ENCODE measurements around the gene VAC14.

VAC14 gene

DNA sequence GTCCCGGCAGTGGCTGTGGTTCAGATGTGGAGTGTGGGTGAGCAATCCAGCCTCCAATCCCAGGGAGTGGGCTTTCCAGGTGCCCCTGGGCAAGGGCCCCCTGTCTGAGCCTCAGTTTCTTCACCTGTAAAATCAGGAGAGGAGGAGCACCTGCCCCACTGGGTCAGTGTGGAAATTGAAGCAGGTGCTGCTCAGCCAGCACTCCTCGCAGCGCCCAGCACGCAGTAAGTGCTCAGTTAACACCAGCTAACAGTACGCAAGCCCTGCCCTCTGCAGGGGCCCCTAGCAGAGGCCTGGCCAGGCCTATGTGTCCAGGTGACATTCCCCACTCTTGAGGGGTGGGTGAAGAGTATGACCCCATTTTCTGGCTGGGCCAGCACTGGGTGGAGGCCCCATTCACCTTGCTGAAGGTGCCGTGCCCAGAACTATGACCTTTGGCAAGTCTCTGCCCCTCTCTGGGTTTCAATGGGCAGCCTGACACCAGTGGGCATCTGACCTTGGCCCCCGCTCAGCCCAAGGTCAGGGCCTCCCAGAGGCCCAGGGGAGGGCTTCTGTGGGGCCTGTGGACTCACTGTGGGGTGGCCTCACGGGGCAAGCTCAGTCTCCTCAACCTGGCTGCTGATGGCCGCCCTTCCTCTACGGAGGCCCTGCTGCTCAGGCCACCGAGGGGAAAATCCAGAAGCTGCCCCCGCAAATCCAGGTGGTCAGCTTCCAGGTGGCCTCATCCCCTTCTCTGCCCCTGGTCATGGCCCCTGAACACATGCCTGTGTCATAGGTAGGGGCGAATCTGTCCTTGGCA is 117.6 kb downstream of the VAC14 start:
- no peak for DNase-seq (ENCODE audit: low read depth in 1 of 2, low spot score in 1 of 2)
- Histone ChIP-seq H3K27ac (replicated peaks) (no peak overlapping the region), H3K4me3 (replicated peaks; ENCODE audit: insufficient read depth, low read length) (no peak overlapping the region), H3K27me3 (ENCODE audit: insufficient read depth, poor library complexity, severe bottlenecking) (no peaks in the 10 kb centered on the region)
- TF ChIP-seq, protein P1, sequence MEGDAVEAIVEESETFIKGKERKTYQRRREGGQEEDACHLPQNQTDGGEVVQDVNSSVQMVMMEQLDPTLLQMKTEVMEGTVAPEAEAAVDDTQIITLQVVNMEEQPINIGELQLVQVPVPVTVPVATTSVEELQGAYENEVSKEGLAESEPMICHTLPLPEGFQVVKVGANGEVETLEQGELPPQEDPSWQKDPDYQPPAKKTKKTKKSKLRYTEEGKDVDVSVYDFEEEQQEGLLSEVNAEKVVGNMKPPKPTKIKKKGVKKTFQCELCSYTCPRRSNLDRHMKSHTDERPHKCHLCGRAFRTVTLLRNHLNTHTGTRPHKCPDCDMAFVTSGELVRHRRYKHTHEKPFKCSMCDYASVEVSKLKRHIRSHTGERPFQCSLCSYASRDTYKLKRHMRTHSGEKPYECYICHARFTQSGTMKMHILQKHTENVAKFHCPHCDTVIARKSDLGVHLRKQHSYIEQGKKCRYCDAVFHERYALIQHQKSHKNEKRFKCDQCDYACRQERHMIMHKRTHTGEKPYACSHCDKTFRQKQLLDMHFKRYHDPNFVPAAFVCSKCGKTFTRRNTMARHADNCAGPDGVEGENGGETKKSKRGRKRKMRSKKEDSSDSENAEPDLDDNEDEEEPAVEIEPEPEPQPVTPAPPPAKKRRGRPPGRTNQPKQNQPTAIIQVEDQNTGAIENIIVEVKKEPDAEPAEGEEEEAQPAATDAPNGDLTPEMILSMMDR (IDR thresholded peaks at IDR 0.05; ENCODE audit: insufficient read depth, low read length) = no peak
- TF ChIP-seq SPI1 (IDR thresholded peaks at IDR 0.05; ENCODE audit: borderline replicate concordance, low read depth) = no peak
- TF ChIP-seq, protein P2, sequence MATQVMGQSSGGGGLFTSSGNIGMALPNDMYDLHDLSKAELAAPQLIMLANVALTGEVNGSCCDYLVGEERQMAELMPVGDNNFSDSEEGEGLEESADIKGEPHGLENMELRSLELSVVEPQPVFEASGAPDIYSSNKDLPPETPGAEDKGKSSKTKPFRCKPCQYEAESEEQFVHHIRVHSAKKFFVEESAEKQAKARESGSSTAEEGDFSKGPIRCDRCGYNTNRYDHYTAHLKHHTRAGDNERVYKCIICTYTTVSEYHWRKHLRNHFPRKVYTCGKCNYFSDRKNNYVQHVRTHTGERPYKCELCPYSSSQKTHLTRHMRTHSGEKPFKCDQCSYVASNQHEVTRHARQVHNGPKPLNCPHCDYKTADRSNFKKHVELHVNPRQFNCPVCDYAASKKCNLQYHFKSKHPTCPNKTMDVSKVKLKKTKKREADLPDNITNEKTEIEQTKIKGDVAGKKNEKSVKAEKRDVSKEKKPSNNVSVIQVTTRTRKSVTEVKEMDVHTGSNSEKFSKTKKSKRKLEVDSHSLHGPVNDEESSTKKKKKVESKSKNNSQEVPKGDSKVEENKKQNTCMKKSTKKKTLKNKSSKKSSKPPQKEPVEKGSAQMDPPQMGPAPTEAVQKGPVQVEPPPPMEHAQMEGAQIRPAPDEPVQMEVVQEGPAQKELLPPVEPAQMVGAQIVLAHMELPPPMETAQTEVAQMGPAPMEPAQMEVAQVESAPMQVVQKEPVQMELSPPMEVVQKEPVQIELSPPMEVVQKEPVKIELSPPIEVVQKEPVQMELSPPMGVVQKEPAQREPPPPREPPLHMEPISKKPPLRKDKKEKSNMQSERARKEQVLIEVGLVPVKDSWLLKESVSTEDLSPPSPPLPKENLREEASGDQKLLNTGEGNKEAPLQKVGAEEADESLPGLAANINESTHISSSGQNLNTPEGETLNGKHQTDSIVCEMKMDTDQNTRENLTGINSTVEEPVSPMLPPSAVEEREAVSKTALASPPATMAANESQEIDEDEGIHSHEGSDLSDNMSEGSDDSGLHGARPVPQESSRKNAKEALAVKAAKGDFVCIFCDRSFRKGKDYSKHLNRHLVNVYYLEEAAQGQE (IDR thresholded peaks at IDR 0.05; ENCODE audit: insufficient replicate concordance, low read depth) = no peak
- no peak for TF ChIP-seq GABPA (IDR thresholded peaks at IDR 0.05; ENCODE audit: low read depth)
- TF ChIP-seq POLR2AphosphoS5 (IDR thresholded peaks at IDR 0.05; ENCODE audit: low read depth) = no peak

DNA sequence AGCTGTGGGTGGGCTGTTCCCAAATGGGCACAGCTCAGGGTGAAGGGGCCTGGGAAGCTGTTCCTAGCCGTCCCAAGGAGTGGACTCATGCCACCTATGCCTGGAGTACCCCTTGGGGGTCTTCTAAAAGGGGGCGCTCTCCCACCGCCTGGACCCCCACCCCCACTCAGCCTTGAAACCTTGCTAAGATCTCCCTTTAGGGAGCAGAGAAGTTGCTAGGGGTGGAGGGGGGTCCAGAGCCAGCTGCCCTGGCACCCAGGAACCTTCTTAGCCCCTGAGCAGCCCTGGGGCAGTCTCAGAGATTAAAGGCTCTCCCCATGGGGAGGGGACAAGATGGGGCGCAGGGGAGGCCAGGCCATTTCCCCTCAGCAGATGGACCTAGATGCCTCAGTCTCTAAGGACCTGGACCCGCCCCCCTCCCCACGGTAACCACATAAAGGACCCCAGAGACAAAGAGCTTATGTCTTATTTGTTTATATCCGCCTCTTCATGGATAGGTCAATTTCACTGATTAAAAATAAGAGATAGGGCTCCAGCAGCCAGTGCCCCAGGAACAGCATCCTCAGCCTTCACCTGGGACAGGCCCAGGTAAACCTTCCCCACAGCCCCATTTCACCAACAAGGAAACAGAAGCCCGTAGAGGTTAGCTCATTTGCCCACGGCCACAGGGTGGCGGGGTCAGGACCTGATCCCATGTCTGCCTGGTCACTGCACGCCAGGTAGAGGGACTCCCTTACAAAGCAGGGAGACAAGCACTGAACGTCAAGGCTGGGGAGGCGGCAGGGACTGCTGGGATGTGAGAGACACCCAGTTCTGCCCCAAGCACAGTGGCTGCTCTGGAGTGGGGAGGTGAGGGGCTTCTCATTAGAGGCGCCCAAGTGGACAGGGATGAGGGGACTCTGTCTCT is 118.5 kb downstream of the VAC14 start:
- no peak for DNase-seq (ENCODE audit: low read depth in 1 of 2, low spot score in 1 of 2)
- Histone ChIP-seq H3K4me3 (replicated peaks; ENCODE audit: insufficient read depth, low read length) (no peak overlapping the region), H3K27me3 (ENCODE audit: insufficient read depth, poor library complexity, severe bottlenecking) (no peaks in the 10 kb centered on the region), H3K27ac (replicated peaks) (no peak overlapping the region)
- TF ChIP-seq, protein P2 (IDR thresholded peaks at IDR 0.05; ENCODE audit: insufficient replicate concordance, low read depth) = no peak
- TF ChIP-seq, protein P1 (IDR thresholded peaks at IDR 0.05; ENCODE audit: insufficient read depth, low read length) = no peak
- TF ChIP-seq GABPA (IDR thresholded peaks at IDR 0.05; ENCODE audit: low read depth) (no peak), SPI1 (IDR thresholded peaks at IDR 0.05; ENCODE audit: borderline replicate concordance, low read depth) (no peak), POLR2AphosphoS5 (IDR thresholded peaks at IDR 0.05; ENCODE audit: low read depth) (no peak)

DNA sequence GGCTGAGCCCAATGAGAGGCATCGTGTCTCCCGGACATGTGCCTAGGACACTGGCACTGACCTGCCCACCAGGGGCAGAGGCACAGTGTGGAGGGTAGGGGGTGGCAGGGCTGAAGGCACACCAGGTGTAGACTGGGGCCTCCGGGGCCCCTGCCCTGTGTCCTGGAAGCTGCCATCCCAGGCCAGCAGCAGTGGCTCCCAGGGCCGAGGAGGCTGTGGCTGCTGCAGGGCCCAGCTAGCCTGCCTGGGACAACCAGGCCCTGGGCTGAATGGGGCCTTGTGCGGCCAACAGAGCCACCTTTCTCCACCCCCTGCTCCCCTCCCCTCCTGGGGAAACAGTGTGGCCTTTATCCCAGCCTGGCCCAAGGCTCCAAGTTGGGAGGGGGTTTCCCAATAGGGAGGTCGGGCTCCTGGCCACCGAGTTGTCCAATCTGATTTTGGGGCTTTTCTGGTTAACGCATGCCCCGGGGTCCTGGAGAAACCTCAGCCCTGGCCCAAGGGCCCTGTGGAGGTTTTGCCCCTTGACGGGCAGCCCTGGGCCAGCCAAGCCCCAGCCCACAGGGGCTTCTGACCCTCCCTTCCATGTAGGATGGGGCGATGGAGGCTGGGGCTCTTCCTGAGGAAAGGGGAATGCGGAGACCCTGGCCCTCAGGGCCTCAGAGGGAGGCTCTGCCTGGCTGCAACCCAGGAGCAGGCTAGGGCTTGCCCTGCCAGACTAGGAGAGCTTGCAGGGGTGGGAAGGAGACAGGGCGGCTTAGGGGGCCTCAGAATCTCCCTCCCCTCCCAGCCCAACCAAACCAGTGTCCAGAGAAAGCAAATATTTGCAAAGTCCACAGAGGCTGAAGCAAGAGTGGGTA is 119.3 kb downstream of the VAC14 start:
- no peak overlapping the region for H3K27ac ChIP-seq (replicated peaks)
- DNase-seq (ENCODE audit: low read depth in 1 of 2, low spot score in 1 of 2) = no peak
- no peak overlapping the region for H3K4me3 ChIP-seq (replicated peaks; ENCODE audit: insufficient read depth, low read length)
- no peaks in the 10 kb centered on the region for H3K27me3 ChIP-seq (ENCODE audit: insufficient read depth, poor library complexity, severe bottlenecking)
- TF ChIP-seq, protein P2 (IDR thresholded peaks at IDR 0.05; ENCODE audit: insufficient replicate concordance, low read depth) = no peak
- no peak for TF ChIP-seq SPI1 (IDR thresholded peaks at IDR 0.05; ENCODE audit: borderline replicate concordance, low read depth)
- TF ChIP-seq, protein P1 (IDR thresholded peaks at IDR 0.05; ENCODE audit: insufficient read depth, low read length) = no peak
- no peak for TF ChIP-seq POLR2AphosphoS5 (IDR thresholded peaks at IDR 0.05; ENCODE audit: low read depth)
- TF ChIP-seq GABPA (IDR thresholded peaks at IDR 0.05; ENCODE audit: low read depth) = no peak
